ENCODE results near the gene JOSD1.
A peak's percentile ranks its signal among the peaks of the same experiment; 100 is the strongest.

Gene JOSD1

GRCh38 chr22:38732251-38732815, 31.6 kb upstream of the JOSD1 start:
- DNase-seq: no peak

- DNase-seq: no peak
These were observed 31.0 kb upstream of the JOSD1 start for GRCh38 chr22:38731703-38732161.

- no peak for DNase-seq
These were observed 29.7 kb upstream of the JOSD1 start for GRCh38 chr22:38730411-38730871.

- DNase-seq: no peak
These were observed 29.2 kb upstream of the JOSD1 start for GRCh38 chr22:38729946-38730345.

- DNase-seq: no peak
These were observed 28.4 kb upstream of the JOSD1 start for GRCh38 chr22:38728871-38729796.

- DNase-seq: no peak
These were observed 27.0 kb upstream of the JOSD1 start for GRCh38 chr22:38727530-38728451.

GRCh38 chr22:38727123-38727522, 26.4 kb upstream of the JOSD1 start:
- DNase-seq: no peak

- DNase-seq: no peak
These were observed 25.3 kb upstream of the JOSD1 start for GRCh38 chr22:38725900-38726655.

GRCh38 chr22:38724926-38725571, 24.3 kb upstream of the JOSD1 start:
- DNase-seq: no peak

GRCh38 chr22:38724176-38724575, 23.4 kb upstream of the JOSD1 start:
- DNase-seq: no peak

- no peak for DNase-seq
These were observed 20.8 kb upstream of the JOSD1 start for GRCh38 chr22:38721551-38721950.

GRCh38 chr22:38720350-38720749, 19.6 kb upstream of the JOSD1 start:
- DNase-seq: no peak

- DNase-seq: no peak
These were observed 18.5 kb upstream of the JOSD1 start for GRCh38 chr22:38719196-38719595.

- no peak for DNase-seq
These were observed 17.7 kb upstream of the JOSD1 start for GRCh38 chr22:38718414-38718813.

GRCh38 chr22:38717244-38717643, 16.5 kb upstream of the JOSD1 start:
- no peak for DNase-seq

GRCh38 chr22:38716826-38717225, 16.1 kb upstream of the JOSD1 start:
- no peak for DNase-seq

- no peak for DNase-seq
These were observed 15.5 kb upstream of the JOSD1 start for GRCh38 chr22:38716271-38716670.

GRCh38 chr22:38715852-38716251, 15.1 kb upstream of the JOSD1 start:
- DNase-seq: no peak

GRCh38 chr22:38715176-38715764, 14.5 kb upstream of the JOSD1 start:
- peak; percentile 77 for DNase-seq

GRCh38 chr22:38713921-38714320, 13.2 kb upstream of the JOSD1 start:
- no peak for DNase-seq

- no peak for DNase-seq
These were observed 11.9 kb upstream of the JOSD1 start for GRCh38 chr22:38712486-38713207.
